HG03457 (cell line): ENCODE measurements around the gene AGFG1.

Experiments
- ATAC-seq: cut with Tn5 transposase; IDR thresholded peaks from one replicate; pipeline ENCODE4 v1.9.1; 2021; ENCODE audit warnings: moderate number of reproducible peaks; ENCODE audit not compliant: unreplicated experiment

Gene AGFG1

DNA sequence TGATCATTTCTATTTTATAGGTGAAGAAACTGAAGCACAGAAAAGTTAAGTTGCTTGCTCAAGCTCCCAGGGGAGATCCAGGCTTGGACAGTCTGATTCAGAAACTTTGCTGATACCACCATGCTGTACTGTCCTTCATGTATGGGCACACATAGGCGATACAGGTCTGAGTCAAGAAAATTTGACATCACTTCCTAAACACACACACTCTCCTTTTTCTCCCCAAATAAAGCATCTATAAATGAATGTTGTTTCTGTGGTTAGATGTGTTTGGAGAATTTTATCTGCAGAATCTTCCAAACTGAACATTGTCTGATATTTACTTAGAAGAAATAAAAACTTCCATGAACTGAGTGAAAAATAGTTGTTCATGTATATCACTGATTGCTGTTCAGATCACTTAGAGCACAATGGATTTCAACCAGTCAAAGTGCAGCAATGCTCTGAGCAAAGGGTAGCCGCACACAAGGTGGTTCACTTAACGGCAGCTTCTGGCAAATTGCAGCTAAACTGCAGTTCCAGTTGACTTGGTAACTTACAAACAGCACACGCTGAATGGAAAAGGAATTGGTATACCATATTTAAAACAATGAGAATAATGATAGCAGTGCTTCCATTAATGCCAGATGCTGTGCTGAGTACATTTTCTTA is 10.0 kb upstream of the AGFG1 start:
- peak; percentile 14 for ATAC-seq

DNA sequence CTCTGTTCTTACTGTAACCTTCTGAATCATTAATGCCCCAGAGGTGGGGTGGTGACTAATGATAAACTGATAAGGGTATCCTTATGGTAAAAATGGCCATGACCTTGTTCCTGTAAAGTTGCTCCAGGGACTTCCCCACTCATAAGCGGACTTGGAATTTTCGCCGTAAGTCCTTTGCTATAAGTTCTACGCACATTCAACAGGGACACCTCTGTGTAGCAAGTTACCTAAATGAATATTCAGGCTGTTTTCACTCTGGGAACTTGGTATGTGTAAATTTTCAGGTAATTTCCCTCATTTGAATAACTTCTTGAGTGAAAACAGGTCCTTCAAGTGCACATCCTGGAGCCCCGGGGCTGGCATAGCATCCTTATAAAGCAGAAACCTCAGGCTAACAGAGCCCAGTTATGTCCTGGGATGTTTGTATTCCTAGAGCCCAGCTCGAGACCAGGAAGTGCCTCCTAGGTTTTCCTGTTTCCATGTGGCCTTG is 9.4 kb upstream of the AGFG1 start:
- ATAC-seq: peak; percentile 78

DNA sequence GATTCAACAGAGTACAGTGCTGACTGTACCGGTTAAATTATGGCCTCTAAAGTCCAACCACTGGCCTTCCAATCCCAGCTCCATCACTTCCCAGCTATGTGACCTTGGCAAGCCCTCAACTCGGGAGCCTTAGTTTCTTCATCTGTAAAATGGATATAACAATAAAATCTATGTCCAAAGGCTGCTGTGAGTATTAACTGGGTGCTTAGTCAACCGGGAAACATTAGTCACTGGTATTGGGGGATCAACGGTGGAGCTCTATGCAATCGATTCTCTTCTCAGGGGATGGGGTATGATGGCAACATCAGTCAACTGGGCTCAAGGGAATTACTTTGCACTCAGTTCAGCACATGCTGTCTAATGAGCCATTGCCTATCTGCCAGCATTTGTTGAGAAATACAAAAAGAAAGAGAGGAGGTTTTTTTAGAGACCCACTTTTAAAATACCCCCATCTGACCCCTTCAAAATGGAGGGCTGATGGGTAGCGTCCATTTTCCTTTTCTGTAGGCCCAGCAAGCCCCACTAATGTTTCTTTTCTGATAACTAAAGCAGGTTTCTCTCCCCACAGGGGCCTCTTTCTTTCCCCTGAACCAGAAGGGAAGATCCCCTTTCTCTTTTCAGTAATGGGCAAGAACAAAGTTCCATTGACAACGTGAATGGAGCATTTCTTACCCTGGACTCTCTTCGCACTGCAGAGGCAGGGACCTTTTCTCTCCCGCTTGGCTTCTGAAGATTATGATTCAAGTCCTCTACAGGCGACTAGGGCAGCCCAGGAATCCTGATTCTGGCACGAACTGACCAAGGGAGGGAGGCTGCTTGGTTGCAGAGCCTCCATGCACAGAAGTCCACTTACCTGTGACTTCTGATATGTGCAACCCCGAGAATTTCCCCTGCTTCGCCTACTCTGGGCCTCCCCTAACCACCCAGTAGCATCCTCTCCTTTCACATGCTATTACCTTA is 8.7 kb upstream of the AGFG1 start:
- ATAC-seq: peak; percentile 29

DNA sequence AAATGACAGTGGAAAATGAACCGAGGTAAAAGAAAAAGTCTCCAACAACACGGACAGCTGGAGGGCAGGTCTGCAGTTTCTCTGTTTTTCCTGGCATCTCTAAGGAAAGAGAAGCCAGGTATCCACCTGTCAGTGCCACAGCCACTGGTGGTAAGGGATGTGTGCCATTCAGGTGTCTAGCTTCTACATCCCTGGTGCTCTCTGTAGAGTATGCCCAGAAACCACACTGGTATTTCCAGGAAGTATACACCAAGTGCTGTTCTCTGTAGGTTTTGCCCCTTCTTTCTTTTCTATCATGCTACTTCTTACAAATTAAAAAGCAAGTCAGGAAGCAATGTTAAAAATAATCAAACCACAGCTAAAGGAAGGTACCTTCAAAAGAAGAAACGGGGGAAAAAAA is 7.6 kb upstream of the AGFG1 start:
- no peak for ATAC-seq

DNA sequence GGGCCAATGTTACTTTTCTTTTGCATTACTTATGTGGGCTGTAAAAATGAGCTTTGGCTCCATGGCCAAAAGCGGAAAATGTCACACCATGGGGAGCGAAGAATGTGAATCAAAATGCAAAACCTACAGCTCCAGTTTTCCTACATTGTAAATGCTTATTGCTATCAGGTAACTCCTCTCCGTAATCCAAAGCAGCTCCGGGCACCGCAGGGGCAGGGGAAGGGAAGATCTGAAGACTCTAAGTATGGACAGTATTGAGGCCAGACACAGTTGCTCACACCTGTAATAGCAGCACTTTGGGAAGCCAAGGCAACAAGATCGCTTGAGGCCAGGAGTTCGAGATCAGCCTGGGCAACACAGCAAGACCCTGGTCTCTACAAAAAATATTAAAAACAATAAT is 7.1 kb upstream of the AGFG1 start:
- ATAC-seq: no peak

DNA sequence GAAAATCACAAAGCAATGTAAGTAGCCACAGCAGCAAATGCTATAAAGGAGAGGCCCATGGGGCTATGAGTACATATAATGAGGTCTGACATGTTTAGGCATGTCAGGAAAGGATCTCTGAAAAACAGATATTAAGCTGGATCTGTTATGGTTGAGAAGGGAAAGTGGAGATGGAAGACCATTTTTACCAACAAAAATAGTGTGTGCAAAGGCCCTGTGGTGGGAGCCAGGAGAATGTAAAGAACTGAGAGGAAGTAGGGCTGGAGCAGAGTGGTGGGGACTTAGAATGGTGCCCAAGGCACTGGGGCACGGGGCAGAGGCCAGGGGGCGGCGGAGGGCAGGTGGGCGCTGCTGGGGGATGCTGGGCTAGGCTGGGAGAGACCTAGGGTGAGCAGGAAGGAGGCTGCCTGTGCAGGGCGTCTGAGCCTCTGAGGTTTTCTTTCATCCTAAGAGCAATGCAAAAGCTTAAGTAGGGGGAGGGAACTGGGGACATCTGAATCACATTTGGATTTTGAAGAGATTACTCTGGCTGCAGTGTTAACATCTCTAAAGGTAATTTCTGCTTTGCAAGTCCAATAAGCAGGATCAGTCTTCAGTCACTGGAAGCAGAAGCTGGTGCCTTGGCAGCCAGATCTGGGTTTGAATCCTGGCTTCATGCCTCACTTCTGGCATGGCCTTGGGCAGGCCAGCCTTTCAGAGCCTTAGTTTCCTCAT is 4.9 kb upstream of the AGFG1 start:
- ATAC-seq: no peak

DNA sequence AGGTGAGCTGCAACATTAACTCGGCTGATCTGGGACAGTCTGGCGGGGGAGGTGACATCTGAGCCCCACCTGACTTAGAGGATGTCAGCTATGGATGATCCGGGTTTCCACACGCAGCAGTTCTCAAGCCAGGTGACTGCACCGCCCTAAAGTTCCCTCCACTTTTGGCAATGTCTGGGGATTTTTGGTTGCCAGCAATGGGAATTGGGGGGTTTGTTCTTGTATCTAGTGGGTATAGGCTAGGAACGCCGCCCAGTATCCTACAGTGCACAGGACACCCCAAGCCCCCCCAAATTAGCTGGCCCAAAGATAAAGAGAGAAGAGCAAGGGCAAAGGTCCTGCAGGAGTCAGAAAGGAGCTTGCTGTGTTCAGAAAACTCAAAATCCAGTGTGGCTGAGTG is 544 bp upstream of the AGFG1 start:
- no peak for ATAC-seq

DNA sequence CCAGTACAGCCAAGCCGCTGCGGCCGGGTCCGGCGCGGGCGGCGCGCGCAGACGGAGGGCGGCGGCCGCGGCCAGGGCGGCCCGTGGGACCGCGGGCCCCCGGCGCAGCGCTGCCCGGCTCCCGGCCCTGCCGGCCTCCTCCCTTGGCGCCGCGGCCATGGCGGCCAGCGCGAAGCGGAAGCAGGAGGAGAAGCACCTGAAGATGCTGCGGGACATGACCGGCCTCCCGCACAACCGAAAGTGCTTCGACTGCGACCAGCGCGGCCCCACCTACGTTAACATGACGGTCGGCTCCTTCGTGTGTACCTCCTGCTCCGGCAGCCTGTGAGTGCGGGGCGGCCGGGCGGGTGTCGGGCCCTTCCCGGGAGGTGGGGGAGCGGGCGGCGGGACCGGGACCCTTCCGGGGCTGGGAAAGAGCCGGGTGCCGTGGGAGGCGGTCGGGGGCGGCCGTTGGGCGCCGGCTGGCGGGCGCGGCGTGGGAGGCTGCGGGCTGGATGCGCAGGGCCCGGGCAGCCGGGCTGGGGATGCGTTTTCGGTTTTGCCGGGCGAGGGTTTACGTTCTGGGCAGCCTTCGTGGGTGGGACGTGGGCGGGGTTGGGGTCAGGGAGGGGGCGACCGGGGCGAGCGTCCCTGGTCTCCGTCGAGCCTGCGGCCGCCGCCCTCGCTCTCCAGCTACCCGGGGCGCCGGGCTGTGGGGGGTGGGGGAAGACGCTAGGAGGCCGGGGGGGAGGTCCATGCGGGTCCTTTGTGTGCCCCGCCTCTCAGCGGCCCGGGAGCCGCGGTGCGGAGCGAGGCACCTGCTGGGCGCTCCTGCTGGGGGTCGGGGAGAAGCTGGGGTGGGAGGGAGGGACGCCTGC is 537 bp downstream of the AGFG1 start:
- ATAC-seq: peak; percentile 55

DNA sequence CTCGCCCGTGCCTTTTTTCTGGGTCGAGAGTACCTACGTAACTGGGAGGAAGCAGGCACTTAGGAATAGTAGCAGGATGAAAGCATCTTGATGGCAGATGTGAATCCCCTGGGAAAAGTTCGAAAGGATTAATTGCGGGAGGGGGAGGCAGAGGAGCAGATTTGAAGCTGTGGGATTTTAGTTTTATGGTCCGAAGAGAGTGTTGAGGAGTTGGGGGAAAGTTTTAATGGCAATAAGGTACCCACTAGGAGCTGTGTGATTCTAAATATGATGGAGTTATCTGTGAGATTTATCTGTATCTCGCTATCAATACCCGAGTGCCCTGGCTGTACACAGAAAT is 1.1 kb downstream of the AGFG1 start:
- ATAC-seq: no peak

DNA sequence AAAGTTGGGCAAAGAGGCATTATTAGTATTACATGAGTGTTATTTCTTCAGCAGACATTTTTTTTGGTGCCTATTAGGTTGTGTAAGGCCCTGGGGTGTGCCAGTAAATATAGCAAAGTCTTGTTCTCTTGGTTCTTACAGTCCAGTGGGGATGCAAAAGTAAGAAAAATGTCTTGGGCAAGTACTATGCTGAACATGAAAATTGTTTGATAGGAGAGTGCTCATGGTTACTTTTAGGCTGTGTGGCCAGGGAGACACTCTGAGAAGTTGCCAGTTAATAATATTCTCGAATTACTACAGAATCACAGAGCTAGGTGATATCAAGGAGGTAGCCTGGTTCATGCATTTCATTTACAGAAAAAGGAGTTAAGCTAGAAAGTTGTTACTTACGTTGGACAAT is 1.9 kb downstream of the AGFG1 start:
- ATAC-seq: no peak

DNA sequence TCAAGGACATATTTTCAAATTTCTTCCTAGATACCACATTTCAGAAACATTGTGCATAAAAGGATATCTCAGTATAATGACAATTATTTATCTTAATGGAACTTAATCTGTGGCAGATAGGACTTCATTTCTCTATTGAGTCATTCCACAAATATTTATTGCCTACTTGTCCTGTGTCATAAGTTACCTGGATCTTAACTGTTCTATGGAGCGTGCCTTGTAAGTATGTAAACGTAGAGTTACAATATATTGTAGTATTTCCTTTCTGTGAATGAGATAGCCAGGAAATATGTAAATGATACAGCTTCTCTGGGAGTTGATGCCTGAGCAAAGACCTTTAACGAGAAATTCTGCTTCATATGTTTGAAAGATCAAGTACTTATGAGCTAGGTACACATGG is 2.5 kb downstream of the AGFG1 start:
- ATAC-seq: no peak

DNA sequence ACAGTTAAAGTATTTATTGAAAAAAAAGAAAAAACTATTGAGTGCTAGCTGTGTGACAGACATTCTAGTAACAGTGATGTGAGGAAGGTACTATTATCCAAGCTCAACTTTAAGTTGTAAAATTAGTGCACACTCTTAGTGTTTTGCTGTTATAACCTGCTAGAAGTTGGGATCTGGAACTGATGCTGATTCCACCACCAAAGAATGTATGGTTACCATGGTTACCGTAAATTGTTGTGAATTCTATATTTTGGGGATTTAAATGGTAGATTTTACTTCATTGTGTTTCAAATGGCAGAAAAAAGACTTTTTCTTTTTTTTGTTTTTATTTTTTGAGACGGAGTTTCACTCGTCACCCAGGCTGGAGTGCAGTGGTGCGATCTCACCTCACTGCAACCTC is 5.3 kb downstream of the AGFG1 start:
- ATAC-seq: no peak

DNA sequence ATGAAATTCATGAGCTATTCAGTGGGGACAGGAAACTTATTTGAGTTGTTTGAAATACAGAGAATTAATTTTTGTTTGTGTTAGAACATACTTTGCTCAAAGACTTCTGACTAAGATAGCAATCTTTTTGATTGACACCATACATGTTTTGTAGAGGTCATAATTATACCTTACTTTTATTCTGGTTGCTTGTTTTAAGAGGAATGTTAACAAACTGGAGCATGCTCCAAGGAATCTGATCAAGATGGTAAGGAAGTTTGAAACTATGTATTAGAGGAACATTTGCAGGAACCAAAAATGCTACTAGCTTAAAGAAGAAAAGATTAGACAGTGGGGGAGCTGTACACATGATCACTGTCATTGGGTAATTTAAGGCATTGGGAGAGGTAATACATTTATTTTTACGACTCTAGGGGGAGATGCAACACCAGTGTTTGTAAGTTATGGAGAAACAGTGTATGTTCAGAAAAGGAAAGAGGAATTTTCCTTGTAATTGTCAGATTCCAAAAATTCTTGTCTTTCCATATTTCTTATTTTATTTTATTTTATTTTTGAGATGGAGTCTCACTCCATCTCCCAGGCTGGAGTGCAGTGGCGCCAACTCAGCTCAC is 8.0 kb downstream of the AGFG1 start:
- no peak for ATAC-seq

DNA sequence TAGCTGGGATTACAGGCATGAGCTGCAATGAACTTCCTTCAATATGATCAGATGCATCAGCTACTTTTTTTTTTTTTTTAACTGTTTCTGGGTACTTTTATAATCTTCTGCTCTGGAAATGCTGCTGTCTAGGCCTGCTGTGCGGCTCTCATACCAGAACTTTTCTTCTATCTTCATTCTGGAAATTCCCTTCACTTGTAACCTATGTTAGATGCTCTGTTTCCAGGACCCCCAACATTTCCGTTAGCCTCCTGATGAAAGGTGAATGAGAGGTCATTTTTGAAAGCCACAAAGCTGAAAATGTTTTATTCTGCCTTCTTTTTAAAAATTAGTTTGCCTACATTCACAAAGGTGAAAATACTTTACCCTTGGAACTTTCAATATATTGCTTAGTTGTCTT is 8.6 kb downstream of the AGFG1 start:
- ATAC-seq: no peak

DNA sequence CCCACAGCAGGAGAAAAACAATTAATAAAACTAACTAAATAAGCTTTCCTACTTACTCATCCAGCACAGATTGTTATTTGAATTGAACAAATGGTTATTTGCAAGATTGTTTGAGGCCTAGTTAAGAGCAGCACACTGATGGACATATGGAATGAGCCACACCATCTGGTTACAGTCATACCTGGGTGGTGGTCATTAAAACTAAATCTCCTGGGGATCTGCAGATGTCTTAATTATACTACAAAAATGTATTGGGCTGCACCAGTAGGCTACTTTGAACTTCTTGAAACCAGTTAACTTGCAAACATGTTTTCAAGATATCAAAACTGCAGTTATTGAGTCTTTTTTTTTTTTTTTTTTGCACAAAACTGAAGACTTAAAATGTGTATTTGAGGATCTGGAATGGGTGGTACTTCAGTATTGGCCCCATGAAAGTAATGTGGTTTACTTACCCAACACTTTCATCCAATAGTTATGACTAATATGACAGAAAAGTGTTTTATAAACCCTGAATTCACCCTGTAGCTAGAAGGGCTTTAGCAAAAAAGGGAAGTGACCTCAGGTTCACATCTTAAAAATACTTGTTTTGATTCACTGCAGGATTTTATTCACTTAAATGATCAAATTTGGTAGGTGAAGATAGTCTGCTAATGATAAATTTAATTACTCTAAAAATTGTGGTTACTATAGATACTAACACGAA is 10.8 kb downstream of the AGFG1 start:
- peak; percentile 76 for ATAC-seq

DNA sequence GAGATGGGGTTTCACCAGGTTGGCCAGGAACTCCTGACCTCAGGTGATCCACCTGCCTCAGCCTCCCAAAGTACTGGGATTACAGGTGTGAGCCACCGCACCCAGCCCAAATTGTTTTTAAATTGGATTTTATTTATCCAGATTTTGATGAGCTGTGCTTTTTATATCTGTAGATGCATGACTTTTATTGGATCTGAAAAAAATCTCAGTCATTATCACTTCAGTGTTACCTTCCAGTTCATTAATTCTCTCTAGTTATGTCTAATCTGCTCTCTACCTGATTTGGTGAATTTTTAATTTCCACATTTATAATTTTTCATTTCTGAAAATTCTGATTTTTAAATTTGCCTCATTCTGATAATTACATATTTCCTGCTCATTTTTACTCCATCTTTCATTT is 13.5 kb downstream of the AGFG1 start:
- ATAC-seq: no peak

DNA sequence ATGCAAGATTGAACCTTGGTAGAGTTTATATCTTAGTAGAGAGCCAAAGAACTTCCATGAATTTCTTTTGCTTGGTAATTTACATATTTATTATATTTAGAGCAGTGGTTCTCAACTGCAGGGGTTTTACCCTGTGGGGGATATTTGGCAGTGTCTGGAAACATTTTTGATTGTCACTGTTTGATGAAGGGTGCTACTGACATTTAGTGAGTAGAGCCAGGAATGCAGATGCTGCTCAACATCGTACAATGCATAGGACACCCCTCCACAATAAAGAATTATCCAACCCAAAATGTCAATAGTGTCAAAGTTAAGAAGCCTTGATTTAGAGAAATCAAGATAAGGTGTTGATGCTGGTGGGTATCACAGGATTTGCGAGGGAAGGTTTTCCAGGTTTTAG is 14.7 kb downstream of the AGFG1 start:
- ATAC-seq: no peak

DNA sequence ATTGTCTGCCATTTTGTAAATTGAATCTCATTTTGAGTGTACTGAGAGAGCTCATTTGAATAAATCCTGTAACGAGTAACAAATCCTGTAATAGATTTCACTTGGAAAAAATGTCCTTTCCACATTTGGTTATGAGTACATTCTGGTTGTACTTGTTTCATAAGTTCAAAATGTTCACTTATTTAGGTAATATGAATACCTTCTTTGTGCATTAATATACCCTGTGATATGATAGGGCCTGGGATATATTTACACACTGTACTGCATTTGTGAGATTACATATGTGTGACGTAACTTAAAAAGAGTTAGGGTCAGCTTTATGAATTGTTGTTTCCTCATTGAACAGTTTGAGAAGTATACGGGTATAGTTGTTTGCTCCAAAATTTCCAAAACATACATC is 16.1 kb downstream of the AGFG1 start:
- no peak for ATAC-seq

DNA sequence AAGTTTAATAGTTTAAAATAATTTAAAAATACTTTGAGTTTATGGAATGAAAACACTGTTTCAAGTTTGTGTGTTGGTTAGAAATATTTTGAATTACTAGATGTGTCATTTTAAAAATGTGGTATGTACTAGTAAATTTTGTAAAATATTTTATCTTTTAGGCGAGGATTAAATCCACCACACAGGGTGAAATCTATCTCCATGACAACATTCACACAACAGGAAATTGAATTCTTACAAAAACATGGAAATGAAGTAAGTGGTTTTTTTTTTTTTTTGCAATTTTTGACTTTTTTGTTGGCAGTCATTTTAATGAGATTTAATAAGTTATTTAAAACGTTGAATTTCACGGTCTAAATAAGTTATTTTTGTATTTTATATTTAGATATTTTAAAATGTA is 19.4 kb downstream of the AGFG1 start:
- ATAC-seq: no peak

DNA sequence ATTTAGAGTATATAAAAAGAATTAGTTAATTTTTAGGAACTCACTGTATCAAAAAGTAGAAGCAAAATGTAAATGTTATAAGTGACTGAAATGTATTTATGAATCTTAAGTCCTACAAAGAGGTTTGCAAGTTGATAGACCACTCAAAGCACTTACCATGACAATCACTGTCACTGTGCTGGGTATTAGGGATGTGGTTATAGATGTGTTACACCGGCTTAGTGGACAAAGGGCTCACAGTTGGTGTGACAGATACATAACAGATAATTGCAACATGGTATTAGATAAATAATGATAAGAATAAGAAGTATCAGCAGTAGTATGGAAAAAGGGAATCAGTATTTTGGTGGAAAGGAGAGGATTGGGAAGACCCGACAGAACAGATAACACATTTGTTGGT is 21.6 kb downstream of the AGFG1 start:
- no peak for ATAC-seq
